ENCODE measurements around the gene PCDHA1. TPM values are rescaled to one million over a fixed set of nuclear protein-coding genes. Genes with fewer than 3 reads are reported as not detected.

Gene PCDHA1
- total RNA-seq, 1 donor from 2014 or later = not detected

DNA sequence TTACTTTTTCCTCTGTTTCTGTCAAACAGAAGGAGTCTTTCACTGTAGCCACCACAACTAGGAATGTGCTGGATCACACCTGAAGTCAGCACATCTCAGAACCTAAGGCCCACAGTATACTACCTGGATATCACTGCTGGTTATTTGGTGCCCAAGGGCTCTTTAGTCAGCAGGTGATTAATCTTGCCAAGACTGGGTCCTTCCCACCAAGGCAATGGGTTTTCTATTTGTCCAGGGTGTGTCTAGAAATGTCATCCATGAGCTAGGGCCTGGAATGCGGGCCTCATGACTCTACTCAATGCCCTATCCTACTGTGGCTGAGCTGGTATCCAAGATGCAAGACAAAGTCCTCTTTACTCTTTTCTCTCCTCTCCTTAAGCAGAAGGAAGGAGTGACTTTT lies 130.4 kb downstream of the PCDHA1 start:
- H3K27ac Mint-ChIP-seq = no peak overlapping the region
- H3K27me3 Mint-ChIP-seq = no peaks in the 10 kb centered on the region
- peaks cover 17% of the 10 kb centered on the region for H3K36me3 Mint-ChIP-seq (ENCODE audit: insufficient read depth)
- no peak for DNase-seq (ENCODE audit: low spot score, unreplicated experiment)
- no peak overlapping the region for H3K4me3 Mint-ChIP-seq (ENCODE audit: low read depth)
- H3K9me3 Mint-ChIP-seq (ENCODE audit: low read depth) = peaks cover 21% of the 10 kb centered on the region
- TF ChIP-seq, protein P1, sequence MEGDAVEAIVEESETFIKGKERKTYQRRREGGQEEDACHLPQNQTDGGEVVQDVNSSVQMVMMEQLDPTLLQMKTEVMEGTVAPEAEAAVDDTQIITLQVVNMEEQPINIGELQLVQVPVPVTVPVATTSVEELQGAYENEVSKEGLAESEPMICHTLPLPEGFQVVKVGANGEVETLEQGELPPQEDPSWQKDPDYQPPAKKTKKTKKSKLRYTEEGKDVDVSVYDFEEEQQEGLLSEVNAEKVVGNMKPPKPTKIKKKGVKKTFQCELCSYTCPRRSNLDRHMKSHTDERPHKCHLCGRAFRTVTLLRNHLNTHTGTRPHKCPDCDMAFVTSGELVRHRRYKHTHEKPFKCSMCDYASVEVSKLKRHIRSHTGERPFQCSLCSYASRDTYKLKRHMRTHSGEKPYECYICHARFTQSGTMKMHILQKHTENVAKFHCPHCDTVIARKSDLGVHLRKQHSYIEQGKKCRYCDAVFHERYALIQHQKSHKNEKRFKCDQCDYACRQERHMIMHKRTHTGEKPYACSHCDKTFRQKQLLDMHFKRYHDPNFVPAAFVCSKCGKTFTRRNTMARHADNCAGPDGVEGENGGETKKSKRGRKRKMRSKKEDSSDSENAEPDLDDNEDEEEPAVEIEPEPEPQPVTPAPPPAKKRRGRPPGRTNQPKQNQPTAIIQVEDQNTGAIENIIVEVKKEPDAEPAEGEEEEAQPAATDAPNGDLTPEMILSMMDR (IDR thresholded peaks at IDR 0.05; ENCODE audit: unreplicated experiment) = no peak
- H3K4me1 Mint-ChIP-seq (ENCODE audit: low read depth) = no peaks in the 10 kb centered on the region

DNA sequence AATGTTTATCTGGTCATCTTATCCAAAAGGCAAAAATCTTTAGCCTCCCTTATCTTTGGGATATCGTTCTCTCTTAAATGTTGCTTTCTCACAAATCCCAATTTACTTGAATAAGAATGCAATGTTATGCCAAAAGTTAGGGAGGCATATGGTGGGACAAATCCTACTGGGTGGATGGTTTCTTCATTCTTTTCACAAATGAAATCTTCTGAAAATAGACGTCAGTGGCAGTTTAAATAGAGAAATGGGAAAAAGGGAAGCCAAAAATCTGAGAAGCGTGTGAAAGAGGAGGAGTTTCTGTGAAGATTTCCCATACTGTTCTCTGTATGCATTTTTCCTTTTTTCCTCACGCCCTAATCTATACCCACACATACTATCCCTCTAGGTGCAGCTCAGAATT lies 137.7 kb downstream of the PCDHA1 start:
- no peak for DNase-seq (ENCODE audit: low spot score, unreplicated experiment)
- TF ChIP-seq, protein P1 (IDR thresholded peaks at IDR 0.05; ENCODE audit: unreplicated experiment) = no peak
- H3K4me1 Mint-ChIP-seq (ENCODE audit: low read depth) = peaks cover 12% of the 10 kb centered on the region
- H3K36me3 Mint-ChIP-seq (ENCODE audit: insufficient read depth) = no peaks in the 10 kb centered on the region
- H3K4me3 Mint-ChIP-seq (ENCODE audit: low read depth) = no peak overlapping the region
- H3K27ac Mint-ChIP-seq = no peak overlapping the region
- no peaks in the 10 kb centered on the region for H3K9me3 Mint-ChIP-seq (ENCODE audit: low read depth)
- peaks cover 19% of the 10 kb centered on the region for H3K27me3 Mint-ChIP-seq

DNA sequence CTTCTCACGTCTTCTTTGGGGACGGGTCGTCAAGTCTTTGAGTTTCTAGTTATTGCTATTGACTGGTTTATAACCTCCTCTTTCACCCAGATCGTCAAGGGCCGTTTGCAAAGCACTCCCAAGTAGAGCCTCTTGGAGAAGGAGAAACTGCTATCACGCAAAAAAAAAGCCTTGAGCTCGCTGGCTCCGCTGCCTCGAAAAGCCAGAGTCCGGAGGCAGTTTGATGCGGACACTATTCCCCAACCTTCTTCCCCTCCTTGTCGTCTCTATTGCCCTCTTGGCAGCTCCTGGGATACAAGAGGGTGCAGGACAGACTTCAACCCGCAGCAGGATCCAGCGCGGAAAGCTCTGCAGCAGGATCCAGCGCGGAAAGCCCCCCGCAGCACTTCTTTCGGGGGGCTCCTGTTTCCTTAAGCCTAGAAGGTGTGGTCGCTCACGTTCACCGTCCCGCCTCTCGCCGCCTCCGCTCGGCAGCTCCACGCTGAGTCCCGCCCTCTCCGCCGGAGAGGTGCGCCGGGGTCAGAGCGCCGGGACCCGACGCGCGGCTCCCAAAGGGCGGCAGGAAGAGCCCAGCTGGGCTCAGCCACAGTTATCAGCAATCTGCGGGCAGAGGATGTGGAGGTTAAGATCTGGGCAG lies 140.0 kb downstream of the PCDHA1 start, which contains the start of gene PCDHAC1:
Gene PCDHAC1, plus strand, starts transcription at position 494 of the 637 bp plus-strand sequence. CDS start 594 bp downstream, outside the sequence.
- Mint-ChIP-seq H3K27me3 (peaks cover 25% of the 10 kb centered on the region), H3K27ac (peak within 1 kb of the TSS; percentile 56), H3K4me3 (ENCODE audit: low read depth) (peak within 1 kb of the TSS; percentile 78), H3K9me3 (ENCODE audit: low read depth) (no peaks in the 10 kb centered on the region), H3K4me1 (ENCODE audit: low read depth) (peaks cover 12% of the 10 kb centered on the region), H3K36me3 (ENCODE audit: insufficient read depth) (no peaks in the 10 kb centered on the region)
- DNase-seq (ENCODE audit: low spot score, unreplicated experiment) = peak; percentile 22
- TF ChIP-seq, protein P1 (IDR thresholded peaks at IDR 0.05; ENCODE audit: unreplicated experiment) = no peak

DNA sequence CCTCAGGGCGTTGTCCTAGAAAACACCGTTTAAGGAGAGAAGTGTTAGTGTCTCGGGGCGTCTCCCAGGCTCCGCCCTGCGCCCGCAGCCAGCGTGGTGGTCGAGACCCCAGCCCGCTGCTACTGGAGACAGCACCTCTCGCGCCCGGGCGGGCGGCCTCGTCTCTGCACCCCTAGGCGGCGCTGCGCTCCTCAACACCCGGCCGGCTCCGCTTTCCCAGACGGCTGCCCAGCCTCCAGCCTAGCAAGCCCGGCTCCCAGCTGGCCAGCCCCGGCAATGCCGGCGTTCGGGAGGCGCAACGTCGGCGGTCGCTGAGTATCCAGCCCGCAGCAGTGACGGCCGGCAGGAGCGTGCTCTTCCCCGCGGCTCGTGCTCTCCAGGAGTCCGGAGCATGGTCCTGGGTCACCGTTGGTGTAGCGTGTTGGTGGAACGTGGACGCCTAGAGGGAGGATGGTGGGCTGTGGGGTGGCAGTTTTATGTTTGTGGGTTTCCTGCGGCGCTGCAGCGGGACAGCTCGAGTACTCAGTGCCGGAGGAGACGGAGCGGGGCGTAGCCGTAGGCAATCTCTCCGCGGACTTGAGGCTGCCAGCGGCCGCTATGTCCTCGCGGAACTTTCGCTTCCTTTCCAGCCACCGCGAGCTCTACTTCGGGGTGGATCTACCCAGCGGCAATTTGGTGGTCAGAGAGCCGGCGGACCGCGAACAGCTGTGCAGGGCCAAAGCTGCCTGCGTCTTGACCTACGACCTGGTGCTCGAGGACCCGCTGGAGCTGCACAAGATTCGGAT lies 140.7 kb downstream of the PCDHA1 start:
- H3K4me3 Mint-ChIP-seq (ENCODE audit: low read depth) = peak overlapping the region; percentile 78
- TF ChIP-seq, protein P1 (IDR thresholded peaks at IDR 0.05; ENCODE audit: unreplicated experiment) = peak; percentile 99

DNA sequence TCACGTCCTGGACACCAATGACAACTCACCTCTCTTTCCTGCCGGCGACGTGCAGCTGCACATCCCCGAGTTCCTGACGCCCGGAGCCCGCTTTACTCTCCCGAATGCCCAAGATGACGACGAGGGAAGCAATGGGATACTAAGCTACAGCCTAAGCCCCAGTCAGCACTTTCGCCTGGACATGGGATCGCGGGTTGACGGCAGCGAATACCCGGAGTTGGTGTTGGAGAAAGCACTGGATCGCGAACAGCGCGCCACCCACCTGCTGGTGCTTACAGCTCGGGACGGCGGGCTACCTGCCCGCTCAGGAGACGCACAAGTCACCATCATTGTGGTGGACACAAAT lies 141.3 kb downstream of the PCDHA1 start:
- Mint-ChIP-seq H3K9me3 (ENCODE audit: low read depth) (no peaks in the 10 kb centered on the region), H3K4me3 (ENCODE audit: low read depth) (peak overlapping the region; percentile 78), H3K4me1 (ENCODE audit: low read depth) (peaks cover 12% of the 10 kb centered on the region), H3K27me3 (peaks cover 25% of the 10 kb centered on the region), H3K27ac (peak overlapping the region; percentile 34), H3K36me3 (ENCODE audit: insufficient read depth) (no peaks in the 10 kb centered on the region)
- TF ChIP-seq, protein P1 (IDR thresholded peaks at IDR 0.05; ENCODE audit: unreplicated experiment) = no peak
- no peak for DNase-seq (ENCODE audit: low spot score, unreplicated experiment)

More for the DNA sequence above, 140.7 kb downstream of the PCDHA1 start:
- Mint-ChIP-seq H3K9me3 (ENCODE audit: low read depth) (no peaks in the 10 kb centered on the region), H3K36me3 (ENCODE audit: insufficient read depth) (no peaks in the 10 kb centered on the region), H3K27me3 (peaks cover 25% of the 10 kb centered on the region), H3K27ac (peak overlapping the region; percentile 56), H3K4me1 (ENCODE audit: low read depth) (peaks cover 12% of the 10 kb centered on the region)
- peak; percentile 91 for DNase-seq (ENCODE audit: low spot score, unreplicated experiment)
